ENCODE data around the gene SCAI. TPM values are rescaled to one million over a fixed set of nuclear protein-coding genes. Genes with fewer than 3 reads are reported as not detected.
"Not testable (repeated sequence)": the region's sequence is repeated elsewhere in the genome, so short reads cannot be mapped to it uniquely, and the experiment has no call there.

The SCAI gene
- 10 to 100 TPM; 10.7 to 10.8 TPM for total RNA-seq

DNA sequence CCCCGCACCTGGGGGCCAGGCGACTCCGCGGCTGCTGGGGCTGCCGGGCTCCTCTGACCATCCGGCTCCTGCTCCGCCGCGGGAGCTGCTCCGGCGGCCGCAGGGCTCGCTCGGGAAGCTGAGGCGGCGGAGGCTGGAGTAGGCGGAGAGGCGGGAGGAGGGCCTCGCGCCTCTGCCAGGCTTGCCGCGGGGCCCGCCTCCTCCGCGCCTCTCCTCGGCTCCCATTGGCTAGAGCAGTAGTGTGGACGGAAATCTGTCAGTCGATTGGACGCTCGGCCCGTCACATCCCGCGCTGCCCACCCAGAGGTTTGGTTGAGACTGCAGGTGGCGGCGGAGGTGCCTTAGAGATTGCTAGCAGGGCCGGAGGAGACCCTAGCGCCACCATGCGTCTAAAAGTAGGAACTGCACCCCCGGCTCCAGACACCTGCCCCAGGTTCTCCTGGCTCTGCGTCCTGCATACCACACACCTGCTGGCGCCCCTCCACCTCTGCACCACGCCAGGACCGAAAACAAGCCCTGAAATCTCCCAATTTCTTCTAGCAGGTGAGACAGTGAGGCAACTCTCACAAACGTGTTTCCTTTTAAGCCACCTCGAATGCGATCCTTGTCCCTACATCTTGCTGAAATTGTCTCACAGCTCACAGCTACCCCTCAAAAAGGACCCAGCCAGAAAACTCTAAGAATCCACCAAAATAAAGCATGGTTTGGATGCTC is at the start of gene SCAI:
TSS of gene SCAI (minus strand) at position 152 of the 714 bp plus-strand sequence. CDS start at position 61, 91 bp downstream.
- H3K4me3 Mint-ChIP-seq, result peak within 1 kb of the TSS; percentile 84
- peaks cover 5% of the 10 kb centered on the region for H3K36me3 Mint-ChIP-seq (ENCODE audit: low read depth)
- ChIA-PET POLR2A (no interaction called here), CTCF (interaction anchor here (0.6 to 3.9 kb wide), 32 partner anchors 10 to 372 kb away, joined by 3 to 27 read pairs (median 3); partner anchors contain the start of genes GAPVD1, GOLGA1, HSPA5 and NR6A1)
- peak within 1 kb of the TSS; percentile 89 for H3K27ac Mint-ChIP-seq
- H3K9me3 Mint-ChIP-seq (ENCODE audit: insufficient read depth), result no peaks in the 10 kb centered on the region
- DNase-seq, result peak; percentile 99
- peak; percentile 100 for ATAC-seq
- no peaks in the 10 kb centered on the region for H3K27me3 Mint-ChIP-seq (ENCODE audit: low read depth)
- peaks cover 25% of the 10 kb centered on the region for H3K4me1 Mint-ChIP-seq (ENCODE audit: low read depth)

DNA sequence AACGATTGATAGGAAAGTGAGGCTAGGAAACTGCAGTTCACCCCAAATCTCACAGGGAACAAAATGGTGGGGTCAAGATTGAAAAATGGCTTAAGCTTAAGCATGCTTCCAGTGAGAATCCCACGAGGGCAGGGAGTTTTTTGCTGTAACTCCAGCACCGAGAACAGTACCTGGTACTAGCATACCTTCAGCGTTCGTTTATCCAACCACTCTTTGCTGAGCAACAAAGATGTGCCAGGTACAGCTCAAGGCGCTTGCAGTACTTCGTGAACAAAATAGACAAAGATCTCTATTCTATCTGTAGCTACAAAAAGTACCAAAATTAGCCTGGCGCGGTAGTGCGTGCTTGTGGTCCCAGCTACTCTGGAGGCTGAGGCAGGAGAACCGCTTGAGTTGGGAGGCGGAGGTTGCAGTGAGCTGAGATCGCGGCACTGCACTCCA is 47.1 kb upstream of the SCAI start:
- peak; percentile 38 for DNase-seq
- CTCF ChIA-PET, result interaction anchor here (1.1 to 2.2 kb wide), 5 partner anchors 9 to 53 kb away, joined by 3 to 17 read pairs (median 4); partner anchors contain the start of genes HSPA5 and SCAI
- H3K27ac Mint-ChIP-seq, result peak overlapping the region; percentile 95
- POLR2A ChIA-PET, result interaction anchor here (0.6 to 2.2 kb wide), 7 partner anchors 9 to 329 kb away, joined by 3 to 25 read pairs (median 5); partner anchors contain the start of genes ARPC5L, HSPA5, RABEPK and RPL35
- no peaks in the 10 kb centered on the region for H3K27me3 Mint-ChIP-seq (ENCODE audit: low read depth)
- H3K4me3 Mint-ChIP-seq, result peak overlapping the region; percentile 89
- peaks cover 56% of the 10 kb centered on the region for H3K4me1 Mint-ChIP-seq (ENCODE audit: low read depth)
- no peaks in the 10 kb centered on the region for H3K9me3 Mint-ChIP-seq (ENCODE audit: insufficient read depth)
- peak; percentile 3 for ATAC-seq
- H3K36me3 Mint-ChIP-seq (ENCODE audit: low read depth), result peaks cover 7% of the 10 kb centered on the region

DNA sequence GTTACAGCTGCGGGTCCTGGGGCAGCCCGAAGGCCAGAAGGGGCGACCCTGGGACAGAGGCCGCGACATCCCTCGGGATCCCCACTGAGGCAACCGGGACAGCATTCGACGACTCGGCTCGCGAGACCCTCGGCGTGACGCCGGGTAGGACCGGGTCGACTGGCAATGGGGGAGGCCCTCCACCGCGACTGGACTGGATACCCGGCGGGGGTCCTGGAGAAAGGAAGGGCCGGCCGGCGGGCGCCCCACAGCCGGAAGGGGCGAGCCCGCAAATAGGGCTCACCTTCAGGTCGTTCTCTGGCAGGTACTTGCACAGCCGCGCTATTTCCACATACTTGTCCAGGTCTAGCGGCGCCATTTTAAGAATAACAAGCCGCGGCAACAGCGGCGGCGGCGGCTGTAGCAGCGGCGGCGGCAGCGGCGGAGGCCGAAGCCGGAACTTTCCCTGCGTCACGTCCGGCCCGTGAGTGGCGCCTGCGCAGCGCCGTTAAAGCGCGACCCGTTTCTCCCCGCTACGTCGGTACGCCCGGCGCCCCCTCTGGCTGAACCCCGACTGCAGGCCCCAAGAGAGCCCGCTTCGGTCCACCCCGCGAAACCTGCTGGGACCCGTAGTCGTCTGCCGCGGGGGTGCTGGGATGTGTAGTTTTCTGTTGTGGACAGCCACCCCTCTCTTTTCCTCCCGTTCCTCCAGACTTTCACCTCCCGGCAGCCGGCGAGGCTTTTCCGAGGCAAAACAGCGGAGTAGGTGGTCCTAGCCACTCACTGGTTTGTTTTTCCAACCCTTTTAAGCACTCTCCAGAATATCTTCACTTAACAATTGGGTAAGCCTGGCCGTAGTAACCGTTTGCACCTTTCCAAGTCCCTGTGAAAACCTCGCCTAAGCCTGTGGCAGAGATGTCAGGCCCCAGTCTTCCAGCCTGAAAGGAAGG is 46.3 kb upstream of the SCAI start, which contains the start of gene PPP6C:
TSS of gene PPP6C (minus strand) at position 443 of the 929 bp plus-strand sequence. CDS start at position 358, 85 bp downstream.
- Mint-ChIP-seq H3K27ac (peak within 1 kb of the TSS; percentile 95), H3K4me1 (ENCODE audit: low read depth) (peaks cover 49% of the 10 kb centered on the region), H3K27me3 (ENCODE audit: low read depth) (no peaks in the 10 kb centered on the region), H3K36me3 (ENCODE audit: low read depth) (peaks cover 9% of the 10 kb centered on the region), H3K9me3 (ENCODE audit: insufficient read depth) (no peaks in the 10 kb centered on the region), H3K4me3 (peak within 1 kb of the TSS; percentile 89)
- POLR2A ChIA-PET, result interaction anchor here (0.6 to 2.2 kb wide), 7 partner anchors 10 to 328 kb away, joined by 3 to 25 read pairs (median 6); partner anchors contain the start of genes ARPC5L, HSPA5, RABEPK and RPL35
- CTCF ChIA-PET, result interaction anchor here (1.1 to 2.2 kb wide), 5 partner anchors 9 to 53 kb away, joined by 3 to 17 read pairs (median 4); partner anchors contain the start of genes HSPA5 and SCAI
- ATAC-seq (peak; percentile 98), DNase-seq (peak; percentile 99)

DNA sequence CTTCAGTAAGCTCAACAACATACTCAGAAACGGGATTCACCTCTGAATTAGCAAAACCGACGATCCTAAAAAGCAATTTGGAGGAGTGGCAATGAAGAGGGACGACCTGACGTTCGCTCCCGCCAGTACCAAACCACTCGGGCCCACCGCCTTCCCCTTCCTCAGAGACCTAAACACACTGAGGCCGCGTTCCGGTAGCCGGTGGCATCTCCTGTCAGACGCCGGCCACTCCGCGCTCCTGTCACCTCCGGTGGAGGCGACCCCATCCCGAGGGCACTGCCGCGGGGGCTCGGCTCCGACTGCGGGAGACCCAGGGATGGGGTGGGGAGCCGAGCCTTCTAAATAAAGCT is 45.7 kb upstream of the SCAI start:
- peaks cover 46% of the 10 kb centered on the region for H3K4me1 Mint-ChIP-seq (ENCODE audit: low read depth)
- H3K27ac Mint-ChIP-seq, result peak overlapping the region; percentile 95
- peaks cover 11% of the 10 kb centered on the region for H3K36me3 Mint-ChIP-seq (ENCODE audit: low read depth)
- ChIA-PET POLR2A (interaction anchor here (1.0 to 1.2 kb wide), 2 partner anchors 11 to 52 kb away, joined by 6 to 8 read pairs; partner anchors contain the start of gene HSPA5), CTCF (no interaction called here)
- peak; percentile 44 for DNase-seq
- peak overlapping the region; percentile 89 for H3K4me3 Mint-ChIP-seq
- H3K27me3 Mint-ChIP-seq (ENCODE audit: low read depth), result no peaks in the 10 kb centered on the region
- peak; percentile 18 for ATAC-seq
- H3K9me3 Mint-ChIP-seq (ENCODE audit: insufficient read depth), result no peaks in the 10 kb centered on the region

DNA sequence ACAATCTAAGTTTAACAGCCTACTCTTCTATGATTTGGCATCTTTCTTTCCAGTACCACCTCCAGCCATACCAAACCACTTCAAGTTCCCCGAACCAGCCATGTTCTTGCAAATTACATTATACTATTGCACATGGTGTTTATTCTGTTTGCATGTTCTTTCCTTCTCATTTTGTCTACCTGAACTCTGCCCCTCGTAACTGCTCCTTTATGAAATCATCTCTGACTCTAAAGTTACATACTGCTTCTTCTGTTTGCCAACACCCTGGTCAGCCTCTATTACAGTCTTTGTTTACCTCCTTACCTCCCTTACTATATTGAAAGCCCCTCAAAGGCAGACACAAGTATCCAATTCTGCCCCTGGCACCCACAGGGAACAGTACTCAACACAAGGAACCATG is 40.2 kb upstream of the SCAI start:
- DNase-seq (no peak), ATAC-seq (no peak)
- no peaks in the 10 kb centered on the region for H3K27me3 Mint-ChIP-seq (ENCODE audit: low read depth)
- H3K9me3 Mint-ChIP-seq (ENCODE audit: insufficient read depth), result no peaks in the 10 kb centered on the region
- no peak overlapping the region for H3K4me3 Mint-ChIP-seq
- POLR2A ChIA-PET, result no interaction called here
- peaks cover 29% of the 10 kb centered on the region for H3K4me1 Mint-ChIP-seq (ENCODE audit: low read depth)
- H3K27ac Mint-ChIP-seq, result no peak overlapping the region
- CTCF ChIA-PET, result no interaction called here
- peaks cover 32% of the 10 kb centered on the region for H3K36me3 Mint-ChIP-seq (ENCODE audit: low read depth)

DNA sequence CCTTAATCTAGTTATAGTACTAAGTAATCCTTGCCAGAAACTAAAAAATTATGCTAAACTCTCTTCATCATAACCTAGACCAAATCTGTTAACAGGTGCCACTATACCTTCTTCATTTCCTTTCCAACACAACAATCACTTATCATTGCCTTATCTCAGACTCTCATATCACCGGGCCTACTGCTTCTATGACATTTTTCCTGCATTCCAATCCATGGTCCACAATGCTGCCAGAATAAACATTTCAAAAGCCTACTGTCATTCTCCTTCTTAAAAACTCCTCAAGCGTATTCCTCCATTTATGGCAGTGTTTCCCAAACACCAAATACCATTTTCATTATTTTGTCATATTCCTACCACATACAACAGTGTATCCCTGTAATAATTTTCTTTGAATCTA is 39.7 kb upstream of the SCAI start:
- Mint-ChIP-seq H3K27ac (no peak overlapping the region), H3K4me1 (ENCODE audit: low read depth) (peaks cover 25% of the 10 kb centered on the region), H3K4me3 (no peak overlapping the region), H3K9me3 (ENCODE audit: insufficient read depth) (no peaks in the 10 kb centered on the region), H3K36me3 (ENCODE audit: low read depth) (peaks cover 33% of the 10 kb centered on the region), H3K27me3 (ENCODE audit: low read depth) (no peaks in the 10 kb centered on the region)
- POLR2A ChIA-PET, result no interaction called here
- CTCF ChIA-PET, result no interaction called here
- no peak for ATAC-seq
- DNase-seq, result no peak

DNA sequence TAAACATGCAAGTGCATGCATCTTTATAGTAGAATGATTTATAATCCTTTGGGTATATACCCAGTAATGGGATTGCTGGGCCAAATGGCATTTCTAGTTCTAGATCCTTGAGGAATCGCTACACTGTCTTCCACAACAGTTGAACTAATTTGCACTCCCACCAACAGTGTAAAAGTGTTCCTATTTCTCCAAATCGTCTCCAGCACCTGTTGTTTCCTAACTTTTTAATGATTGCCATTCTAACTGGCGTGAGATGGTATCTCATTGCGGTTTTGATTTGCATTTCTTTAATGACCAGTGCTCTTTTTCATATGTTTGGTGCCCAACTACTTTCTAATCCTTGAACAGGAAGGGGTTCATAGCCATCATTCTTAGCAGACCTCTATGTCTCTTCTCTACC is 38.4 kb upstream of the SCAI start:
- POLR2A ChIA-PET; DNase-seq; ATAC-seq; H3K4me3 Mint-ChIP-seq; H3K27ac Mint-ChIP-seq; CTCF ChIA-PET; H3K9me3 Mint-ChIP-seq (ENCODE audit: insufficient read depth); H3K27me3 Mint-ChIP-seq (ENCODE audit: low read depth): not testable (repeated sequence)
- Mint-ChIP-seq H3K36me3 (ENCODE audit: low read depth) (peaks cover 30% of the 10 kb centered on the region), H3K4me1 (ENCODE audit: low read depth) (peaks cover 13% of the 10 kb centered on the region)

DNA sequence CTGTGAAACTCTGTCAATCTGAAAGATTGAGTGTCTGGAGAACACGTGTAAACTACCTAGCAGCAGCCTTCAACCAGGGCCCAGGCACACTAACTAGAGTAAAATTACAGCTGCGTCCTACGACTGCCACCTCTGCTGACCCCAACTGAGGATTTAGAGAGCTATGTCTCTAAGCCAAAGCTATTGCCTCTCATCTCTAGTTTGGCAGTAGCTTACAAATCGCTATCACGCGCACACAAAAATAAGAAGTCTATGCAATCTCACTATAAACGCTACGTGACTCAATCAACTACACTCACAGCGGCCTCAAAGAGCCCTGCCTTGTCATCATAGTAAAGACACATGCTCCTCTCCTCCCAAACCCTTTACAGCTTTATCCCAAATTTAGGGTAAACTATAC is 37.5 kb upstream of the SCAI start:
- Mint-ChIP-seq H3K27me3 (ENCODE audit: low read depth) (no peaks in the 10 kb centered on the region), H3K9me3 (ENCODE audit: insufficient read depth) (no peaks in the 10 kb centered on the region), H3K36me3 (ENCODE audit: low read depth) (peaks cover 31% of the 10 kb centered on the region), H3K4me3 (no peak overlapping the region), H3K27ac (no peak overlapping the region), H3K4me1 (ENCODE audit: low read depth) (peaks cover 16% of the 10 kb centered on the region)
- ATAC-seq, result no peak
- ChIA-PET POLR2A (no interaction called here), CTCF (no interaction called here)
- no peak for DNase-seq

DNA sequence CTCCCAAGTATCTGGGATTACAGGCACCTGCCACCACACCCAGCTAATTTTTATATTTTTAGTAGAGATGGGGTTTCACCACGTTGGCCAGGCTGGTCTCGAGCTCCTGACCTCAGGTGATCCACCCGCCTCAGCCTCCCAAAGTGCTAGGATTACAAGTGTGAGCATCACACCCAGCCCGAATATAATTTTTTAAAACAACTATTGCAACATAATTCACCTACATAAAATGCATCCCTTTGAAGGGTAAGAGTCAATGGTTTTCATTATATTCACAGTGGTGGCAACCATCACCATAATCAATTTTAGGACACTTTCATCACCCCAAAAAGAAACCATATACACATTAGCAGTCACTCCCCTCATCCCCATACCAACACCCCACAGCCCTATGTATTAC is 36.4 kb upstream of the SCAI start:
- Mint-ChIP-seq H3K36me3 (ENCODE audit: low read depth) (peaks cover 29% of the 10 kb centered on the region), H3K4me1 (ENCODE audit: low read depth) (peaks cover 15% of the 10 kb centered on the region)
- H3K9me3 Mint-ChIP-seq (ENCODE audit: insufficient read depth); ATAC-seq; CTCF ChIA-PET; H3K27ac Mint-ChIP-seq; DNase-seq; POLR2A ChIA-PET; H3K27me3 Mint-ChIP-seq (ENCODE audit: low read depth); H3K4me3 Mint-ChIP-seq: not testable (repeated sequence)

DNA sequence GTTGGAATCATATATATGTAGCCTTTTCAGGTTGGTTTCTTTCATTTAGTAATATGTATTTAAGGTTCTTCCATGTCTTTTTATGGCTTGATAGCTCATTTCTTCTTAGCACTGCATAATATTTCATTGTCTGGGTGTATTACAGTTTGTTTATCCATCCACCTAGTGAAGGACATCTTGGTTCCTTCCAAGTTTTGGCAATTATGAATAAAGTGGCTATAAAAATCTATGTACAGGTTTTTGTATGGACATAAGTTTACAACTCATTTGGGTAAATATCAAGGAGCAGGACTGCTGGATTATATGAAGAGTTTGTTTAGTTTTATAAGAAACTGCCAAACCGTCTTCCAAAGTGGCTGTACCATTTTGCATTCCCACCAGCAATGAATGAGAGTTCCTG is 34.6 kb upstream of the SCAI start:
- H3K4me1 Mint-ChIP-seq (ENCODE audit: low read depth), result peaks cover 20% of the 10 kb centered on the region
- H3K27me3 Mint-ChIP-seq (ENCODE audit: low read depth), result no peaks in the 10 kb centered on the region
- peaks cover 18% of the 10 kb centered on the region for H3K36me3 Mint-ChIP-seq (ENCODE audit: low read depth)
- H3K9me3 Mint-ChIP-seq (ENCODE audit: insufficient read depth), result no peaks in the 10 kb centered on the region
- no peak for ATAC-seq
- ChIA-PET POLR2A (no interaction called here), CTCF (interaction anchor here (0.8 kb wide), 1 partner anchor 423 kb away, joined by 3 read pairs; no protein-coding TSS in a partner anchor)
- DNase-seq, result no peak
- no peak overlapping the region for H3K4me3 Mint-ChIP-seq
- H3K27ac Mint-ChIP-seq, result no peak overlapping the region

DNA sequence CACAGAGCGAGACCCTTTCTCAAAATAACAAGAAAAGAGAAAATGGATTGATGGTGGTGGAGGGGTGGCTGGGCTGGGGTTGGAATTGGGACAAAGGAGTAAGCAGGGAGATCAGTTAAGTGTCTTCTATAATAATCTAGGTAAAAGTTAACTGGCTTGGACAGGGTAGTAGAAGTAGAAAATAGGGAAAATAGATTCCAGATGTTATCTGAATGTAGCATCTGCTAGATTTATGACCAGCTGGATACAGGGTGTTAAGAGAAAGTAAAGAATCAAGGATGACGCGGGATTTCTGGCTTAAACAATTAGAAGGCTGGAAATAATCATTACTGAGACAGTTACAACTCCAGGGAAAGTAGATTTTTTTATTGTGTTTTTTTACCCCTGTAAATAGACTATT is 33.3 kb upstream of the SCAI start:
- H3K4me3 Mint-ChIP-seq, result no peak overlapping the region
- POLR2A ChIA-PET, result no interaction called here

More for the DNA sequence above, 33.3 kb upstream of the SCAI start:
- Mint-ChIP-seq H3K9me3 (ENCODE audit: insufficient read depth) (no peaks in the 10 kb centered on the region), H3K36me3 (ENCODE audit: low read depth) (peaks cover 16% of the 10 kb centered on the region), H3K27me3 (ENCODE audit: low read depth) (no peaks in the 10 kb centered on the region), H3K27ac (no peak overlapping the region), H3K4me1 (ENCODE audit: low read depth) (peaks cover 24% of the 10 kb centered on the region)
- DNase-seq, result no peak
- ATAC-seq, result no peak
- CTCF ChIA-PET, result no interaction called here
